Measurements from ENCODE around the gene NAA80. TPM values are rescaled to one million over a fixed set of nuclear protein-coding genes. Genes with fewer than 3 reads are reported as not detected.

NAA80 gene
- total and polyA plus RNA-seq, 2 of the 13 experiments (the other 11 are each of a cell fraction or from before 2014, with no cell fraction given) = 3.4 to 8.7 TPM

DNA sequence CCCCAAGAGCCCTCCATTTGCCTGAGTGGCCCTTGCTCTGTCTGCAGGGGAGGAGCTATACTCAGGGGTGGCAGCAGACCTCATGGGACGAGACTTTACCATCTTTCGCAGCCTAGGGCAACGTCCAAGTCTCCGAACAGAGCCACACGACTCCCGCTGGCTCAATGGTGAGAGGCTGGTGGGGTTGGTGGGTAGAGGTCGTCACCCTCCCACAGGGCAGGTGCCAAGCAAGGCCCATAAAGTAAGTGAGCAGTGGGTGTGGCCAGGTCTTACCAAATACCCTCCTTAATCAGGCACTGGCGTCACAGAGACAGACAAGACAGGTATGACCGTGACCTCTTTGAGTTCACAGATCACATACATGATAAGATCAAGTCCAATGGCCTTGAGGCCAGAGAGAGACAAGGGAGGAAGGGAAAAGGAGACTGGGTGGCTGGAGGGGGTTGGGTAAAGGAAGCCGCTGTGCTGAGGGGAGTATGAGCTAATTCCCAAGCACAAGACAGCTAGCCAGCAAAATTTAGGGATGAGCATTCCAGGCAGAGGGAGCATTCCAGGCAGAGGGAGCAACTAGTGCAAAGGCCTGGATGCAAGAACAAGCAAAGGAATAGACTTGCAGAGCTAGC, 27.8 kb downstream of the NAA80 start (continued):
- TF ChIP-seq, protein P1, sequence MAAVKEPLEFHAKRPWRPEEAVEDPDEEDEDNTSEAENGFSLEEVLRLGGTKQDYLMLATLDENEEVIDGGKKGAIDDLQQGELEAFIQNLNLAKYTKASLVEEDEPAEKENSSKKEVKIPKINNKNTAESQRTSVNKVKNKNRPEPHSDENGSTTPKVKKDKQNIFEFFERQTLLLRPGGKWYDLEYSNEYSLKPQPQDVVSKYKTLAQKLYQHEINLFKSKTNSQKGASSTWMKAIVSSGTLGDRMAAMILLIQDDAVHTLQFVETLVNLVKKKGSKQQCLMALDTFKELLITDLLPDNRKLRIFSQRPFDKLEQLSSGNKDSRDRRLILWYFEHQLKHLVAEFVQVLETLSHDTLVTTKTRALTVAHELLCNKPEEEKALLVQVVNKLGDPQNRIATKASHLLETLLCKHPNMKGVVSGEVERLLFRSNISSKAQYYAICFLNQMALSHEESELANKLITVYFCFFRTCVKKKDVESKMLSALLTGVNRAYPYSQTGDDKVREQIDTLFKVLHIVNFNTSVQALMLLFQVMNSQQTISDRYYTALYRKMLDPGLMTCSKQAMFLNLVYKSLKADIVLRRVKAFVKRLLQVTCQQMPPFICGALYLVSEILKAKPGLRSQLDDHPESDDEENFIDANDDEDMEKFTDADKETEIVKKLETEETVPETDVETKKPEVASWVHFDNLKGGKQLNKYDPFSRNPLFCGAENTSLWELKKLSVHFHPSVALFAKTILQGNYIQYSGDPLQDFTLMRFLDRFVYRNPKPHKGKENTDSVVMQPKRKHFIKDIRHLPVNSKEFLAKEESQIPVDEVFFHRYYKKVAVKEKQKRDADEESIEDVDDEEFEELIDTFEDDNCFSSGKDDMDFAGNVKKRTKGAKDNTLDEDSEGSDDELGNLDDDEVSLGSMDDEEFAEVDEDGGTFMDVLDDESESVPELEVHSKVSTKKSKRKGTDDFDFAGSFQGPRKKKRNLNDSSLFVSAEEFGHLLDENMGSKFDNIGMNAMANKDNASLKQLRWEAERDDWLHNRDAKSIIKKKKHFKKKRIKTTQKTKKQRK (IDR thresholded peaks at IDR 0.05; ENCODE audit: low read length) = no peak
- TF ChIP-seq RARA (CRISPR knock-in tag; IDR thresholded peaks at IDR 0.05) = peak; percentile 91
- TF ChIP-seq MIXL1 (CRISPR knock-in tag; IDR thresholded peaks at IDR 0.05) = no peak
- no peak for TF ChIP-seq ZNF3 (CRISPR knock-in tag; IDR thresholded peaks at IDR 0.05)
- no peak for TF ChIP-seq ZNF136 (CRISPR knock-in tag; IDR thresholded peaks at IDR 0.05; ENCODE audit: low read depth)
- TF ChIP-seq ZNF18 (CRISPR knock-in tag; IDR thresholded peaks at IDR 0.05; ENCODE audit: insufficient replicate concordance) = no peak
- no peak for TF ChIP-seq SRY (CRISPR knock-in tag; IDR thresholded peaks at IDR 0.05)
- no peak for TF ChIP-seq KDM1A (CRISPR knock-in tag; IDR thresholded peaks at IDR 0.05)
- no peak for TF ChIP-seq RARG (CRISPR knock-in tag; IDR thresholded peaks at IDR 0.05; ENCODE audit: low read depth)
- no peak; the same call in 1 of the 2 replicates for TF ChIP-seq SAFB2 (CRISPR knock-in tag; IDR thresholded peaks at IDR 0.05; ENCODE audit: borderline replicate concordance, low read depth)
- no peak for TF ChIP-seq ZNF75D (CRISPR knock-in tag; IDR thresholded peaks at IDR 0.05; ENCODE audit: borderline replicate concordance)
- TF ChIP-seq ZNF543 (CRISPR knock-in tag; IDR thresholded peaks at IDR 0.05) = no peak
- no peak for TF ChIP-seq ZBTB20 (CRISPR knock-in tag; IDR thresholded peaks at IDR 0.05; ENCODE audit: borderline replicate concordance, low read depth)
- peak; percentile 77 for TF ChIP-seq HDAC2 (CRISPR knock-in tag; IDR thresholded peaks at IDR 0.05)
- no peak for TF ChIP-seq REXO4 (CRISPR knock-in tag; IDR thresholded peaks at IDR 0.05; ENCODE audit: borderline replicate concordance)
- TF ChIP-seq GPN1 (CRISPR knock-in tag; IDR thresholded peaks at IDR 0.05; ENCODE audit: borderline replicate concordance) = no peak
- peak; percentile 12 for TF ChIP-seq RBM39 (IDR thresholded peaks at IDR 0.05; ENCODE audit: low read depth, low read length, poor library complexity, severe bottlenecking)
- no peak for TF ChIP-seq CTCF (CRISPR knock-in tag; IDR thresholded peaks at IDR 0.05)
- no peak for TF ChIP-seq NR1H2 (CRISPR knock-in tag; IDR thresholded peaks at IDR 0.05; ENCODE audit: borderline replicate concordance, low read depth)
- no peak for TF ChIP-seq ZNF230 (CRISPR knock-in tag; IDR thresholded peaks at IDR 0.05)
- peak; percentile 84 for TF ChIP-seq NR2F6 (IDR thresholded peaks at IDR 0.05)
- peak; percentile 87 for TF ChIP-seq NR2F6 (CRISPR knock-in tag; IDR thresholded peaks at IDR 0.05)
- TF ChIP-seq, protein P2, sequence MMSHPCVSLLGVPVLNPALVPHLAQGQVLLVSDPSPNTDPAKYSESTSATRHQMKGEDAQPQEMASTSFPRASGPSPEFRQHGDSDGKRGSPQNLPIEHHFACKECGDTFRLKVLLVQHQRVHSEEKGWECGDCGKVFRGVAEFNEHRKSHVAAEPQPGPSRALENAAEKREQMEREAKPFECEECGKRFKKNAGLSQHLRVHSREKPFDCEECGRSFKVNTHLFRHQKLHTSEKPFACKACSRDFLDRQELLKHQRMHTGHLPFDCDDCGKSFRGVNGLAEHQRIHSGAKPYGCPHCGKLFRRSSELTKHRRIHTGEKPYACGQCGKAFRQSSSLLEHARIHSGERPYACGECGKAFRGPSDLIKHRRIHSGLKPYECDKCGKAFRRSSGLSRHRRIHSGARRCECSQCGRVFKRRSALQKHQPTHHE (CRISPR knock-in tag; IDR thresholded peaks at IDR 0.05; ENCODE audit: borderline replicate concordance) = no peak
- no peak for TF ChIP-seq ZEB1 (IDR thresholded peaks at IDR 0.05; ENCODE audit: insufficient replicate concordance, low read depth)
- no peak for TF ChIP-seq NFE2L2 (IDR thresholded peaks at IDR 0.05; ENCODE audit: low read length)
